Thoracic aorta (tissue), 2 donors: ENCODE measurements around the gene STIP1. TPM values are rescaled to one million over a fixed set of nuclear protein-coding genes. Genes with fewer than 3 reads are reported as not detected.

Experiments
- ATAC-seq: fragments of 150-250 bp; one replicate; pipeline ENCODE4 v1.8.0; 2017; ENCODE audit warnings: low read depth; ENCODE audit not compliant: insufficient number of reproducible peaks, low FRiP score
- DNase-seq: peaks from one replicate; pipeline ENCODE4 v3.0.0-alpha.2; 2020; ENCODE audit warnings: low spot score
- H3K27ac ChIP-seq, 2 donors: fragments of 200-600 bp; sonication (generic); 1 replicate in 1 of 2; 2 replicates in 1 of 2; pipeline ENCODE4 v1.5.1; 2016; ENCODE audit warnings: mild to moderate bottlenecking in 2 of 2, moderate library complexity in 2 of 2
- H3K27me3 ChIP-seq: fragments of 200-600 bp; sonication (generic); replicated peaks from 2 replicates; pipeline ENCODE4 v1.6.0; 2016; ENCODE audit warnings: mild to moderate bottlenecking; ENCODE audit not compliant: insufficient read depth
- H3K36me3 ChIP-seq: fragments of 200-600 bp; sonication (generic); one replicate; pipeline ENCODE4 v1.5.1; 2016
- H3K4me1 ChIP-seq, 2 donors: fragments of 200-600 bp; sonication (generic); 1 replicate in 1 of 2; 2 replicates in 1 of 2; pipeline versions ENCODE4 v1.5.1 to v1.6.0; 2016; ENCODE audit warnings: low read depth in 2 of 2, mild to moderate bottlenecking in 1 of 2; ENCODE audit not compliant: control insufficient read depth in 1 of 2
- H3K4me3 ChIP-seq: fragments of 200-600 bp; sonication (generic); 2 replicates; pipeline ENCODE4 v1.5.1; 2016; ENCODE audit warnings: mild to moderate bottlenecking
- H3K9me3 ChIP-seq: fragments of 200-600 bp; sonication (generic); 2 replicates; pipeline ENCODE4 v1.5.1; 2016
- CTCF ChIP-seq: fragments of 200-600 bp; sonication (generic); IDR thresholded peaks from one replicate; pipeline ENCODE4 v1.5.1; 2019; ENCODE audit warnings: antibody characterized with exemption
- total RNA-seq, 2 donors: library from RNA; depleted of rRNA; stranded (reverse); fragments of >200 nt; gene quantifications; one replicate each; pipeline versions ENCODE4 v1.1.0 to v1.2.3, GENCODE V29; 2016

Gene STIP1
- total RNA-seq, 2 donors from 2014 or later = 74.7 to 91.2 TPM

DNA sequence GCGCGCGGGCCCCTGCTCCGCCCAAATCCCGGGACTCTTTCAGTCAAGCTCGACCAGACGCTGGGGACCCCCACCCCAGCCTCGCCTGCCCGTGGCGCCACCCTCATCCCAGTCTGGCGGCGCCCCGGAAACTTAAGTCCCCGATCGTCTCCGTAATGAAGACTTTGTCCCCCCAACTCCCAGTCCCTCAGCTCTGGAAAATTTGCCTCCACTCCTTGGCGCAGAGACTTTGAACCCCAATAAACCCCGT, 65.7 kb downstream of the STIP1 start:
- H3K4me3 ChIP-seq = peak overlapping the region; percentile 82
- no peaks in the 10 kb centered on the region for H3K27me3 ChIP-seq
- peaks cover 15% of the 10 kb centered on the region for H3K36me3 ChIP-seq
- DNase-seq (no peak), ATAC-seq (no peak)
- TF ChIP-seq CTCF = no peak
- H3K4me1 ChIP-seq = peaks cover 19 to 37% of the 10 kb centered on the region in 2 donors
- peak overlapping the region; percentile 61 to 63 for H3K27ac ChIP-seq
- H3K9me3 ChIP-seq = no peaks in the 10 kb centered on the region

DNA sequence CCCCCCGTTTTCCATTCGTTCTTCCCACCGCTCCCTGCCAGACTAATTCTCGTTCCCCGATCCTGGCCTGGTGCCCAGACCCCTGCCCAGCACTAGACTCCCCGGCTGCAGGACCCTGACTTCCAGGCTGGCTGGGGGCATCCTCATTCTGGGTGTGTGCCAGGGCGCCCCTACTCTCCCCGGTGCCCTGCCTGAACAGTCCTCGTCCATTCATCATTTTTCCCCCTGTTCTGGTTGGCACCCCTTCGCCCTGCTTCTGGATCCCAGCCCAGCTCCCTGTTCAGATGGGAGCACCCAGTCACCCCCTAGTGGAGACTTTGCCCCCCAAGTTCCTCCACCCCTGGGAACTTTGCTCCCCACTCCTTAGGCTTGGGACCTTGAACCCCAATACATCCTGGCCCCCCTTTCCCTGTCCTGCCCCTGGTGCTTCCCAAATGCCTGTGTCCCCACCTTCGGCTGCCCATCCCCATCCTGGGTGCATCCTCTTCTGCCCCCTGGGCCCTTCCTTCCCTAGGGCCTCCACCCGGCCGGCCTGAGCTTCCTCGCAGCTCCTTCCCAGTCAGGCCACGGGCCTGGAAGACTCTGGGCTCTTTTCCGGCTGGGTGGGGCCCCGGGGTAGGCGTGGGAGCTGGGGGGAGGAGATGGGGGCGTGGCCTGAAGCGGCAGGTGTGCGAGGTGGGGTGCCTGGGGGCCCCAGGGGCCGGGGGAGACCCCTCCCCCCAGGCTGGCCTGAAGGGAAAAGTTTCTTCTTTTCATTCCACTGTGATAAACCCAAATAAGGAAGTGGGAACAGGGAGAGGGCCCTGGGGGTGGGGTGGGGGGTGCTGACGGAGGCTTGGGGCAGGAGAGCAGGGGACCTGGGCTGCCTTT, 66.3 kb downstream of the STIP1 start:
- peaks cover 16% of the 10 kb centered on the region for H3K36me3 ChIP-seq
- no peaks in the 10 kb centered on the region for H3K27me3 ChIP-seq
- TF ChIP-seq CTCF = peak; percentile 16
- DNase-seq = no peak
- peak overlapping the region; percentile 61 to 63 for H3K27ac ChIP-seq
- H3K4me3 ChIP-seq = peak overlapping the region; percentile 82
- no peaks in the 10 kb centered on the region for H3K9me3 ChIP-seq
- no peak for ATAC-seq
- peaks cover 19 to 37% of the 10 kb centered on the region in 2 donors for H3K4me1 ChIP-seq

- Histone ChIP-seq H3K9me3 (no peaks in the 10 kb centered on the region), H3K4me3 (peak overlapping the region; percentile 82), H3K27me3 (no peaks in the 10 kb centered on the region), H3K27ac (peak overlapping the region in 1 of 2 donors; percentile 61), H3K36me3 (peaks cover 17% of the 10 kb centered on the region), H3K4me1 (peaks cover 19 to 31% of the 10 kb centered on the region in 2 donors)
- no peak for TF ChIP-seq CTCF
- no peak for DNase-seq
- no peak for ATAC-seq
These were observed 67.1 kb downstream of the STIP1 start for GRCh38 chr11:64253043-64253442.

- Histone ChIP-seq H3K36me3 (peaks cover 21% of the 10 kb centered on the region), H3K9me3 (no peaks in the 10 kb centered on the region), H3K27me3 (no peaks in the 10 kb centered on the region), H3K4me3 (no peak overlapping the region), H3K4me1 (peaks cover 19 to 31% of the 10 kb centered on the region in 2 donors), H3K27ac (peak overlapping the region in 1 of 2 donors; percentile 61)
- ATAC-seq = no peak
- no peak for TF ChIP-seq CTCF
- DNase-seq = no peak
These were observed 67.5 kb downstream of the STIP1 start for GRCh38 chr11:64253481-64253880.

Other genes with a start within 250 kb of the STIP1 start
- gene NAA40, start 247.2 kb upstream of the STIP1 start, total RNA-seq = 10 to 100 TPM; 15.5 to 20.6 TPM
- 100 to 1,000 TPM; 178 to 469 TPM for gene COX8A, start 211.6 kb upstream of the STIP1 start, total RNA-seq
- 10 to 100 TPM; 37.7 to 85.6 TPM for gene OTUB1, start 199.7 kb upstream of the STIP1 start, total RNA-seq
- gene FLRT1, start 150.2 kb upstream of the STIP1 start, total RNA-seq = under 1 TPM in 1 of 2 donors, not detected in 1; 0.41 TPM
- 10 to 100 TPM; 15.8 to 17.6 TPM for gene MACROD1, start 20.1 kb upstream of the STIP1 start, total RNA-seq
- gene FERMT3, start 20.6 kb downstream of the STIP1 start, total RNA-seq = 10 to 100 TPM; 47.2 to 66.6 TPM
- 10 to 100 TPM; 67.2 to 95.3 TPM for gene TRPT1, start 40.0 kb downstream of the STIP1 start, total RNA-seq
- 10 to 100 TPM; 52.3 to 61.6 TPM for gene NUDT22, start 40.1 kb downstream of the STIP1 start, total RNA-seq
- gene DNAJC4, start 44.4 kb downstream of the STIP1 start, total RNA-seq = 10 to 100 TPM; 13.5 to 53.2 TPM
- gene VEGFB, start 48.4 kb downstream of the STIP1 start, total RNA-seq = 100 to 1,000 TPM in 1 of 2 donors, 10 to 100 TPM in 1; 81.8 to 107 TPM
- 10 to 100 TPM; 51.7 to 53.0 TPM for gene FKBP2, start 54.9 kb downstream of the STIP1 start, total RNA-seq
- gene PPP1R14B, start 60.8 kb downstream of the STIP1 start, total RNA-seq = 100 to 1,000 TPM in 1 of 2 donors, 10 to 100 TPM in 1; 75.3 to 122 TPM
- gene PLCB3, start 65.4 kb downstream of the STIP1 start, total RNA-seq = 10 to 100 TPM; 31.5 to 39.7 TPM
- 10 to 100 TPM; 39.2 to 83.8 TPM for gene BAD, start 98.5 kb downstream of the STIP1 start, total RNA-seq
- 10 to 100 TPM in 1 of 2 donors, 1 to 10 TPM in 1; 8.7 to 19.0 TPM for gene GPR137, start 99.7 kb downstream of the STIP1 start, total RNA-seq
- gene KCNK4, start 105.1 kb downstream of the STIP1 start, total RNA-seq = not detected
- not detected for gene CATSPERZ, start 114.2 kb downstream of the STIP1 start, total RNA-seq
- gene ESRRA, start 119.4 kb downstream of the STIP1 start, total RNA-seq = 10 to 100 TPM; 33.4 to 46.0 TPM
- 100 to 1,000 TPM; 157 to 218 TPM for gene TRMT112, start 131.4 kb downstream of the STIP1 start, total RNA-seq
- gene PRDX5, start 131.9 kb downstream of the STIP1 start, total RNA-seq = 100 to 1,000 TPM in 1 of 2 donors, 10 to 100 TPM in 1; 91.1 to 136 TPM
- gene CCDC88B, start 154.0 kb downstream of the STIP1 start, total RNA-seq = 10 to 100 TPM; 10.3 to 19.0 TPM
- 10 to 100 TPM; 42.5 to 50.0 TPM for gene RPS6KA4, start 173.0 kb downstream of the STIP1 start, total RNA-seq